ENCODE measurements around the gene GPR137. TPM values are rescaled to one million over a fixed set of nuclear protein-coding genes. Genes with fewer than 3 reads are reported as not detected.
"Not testable (repeated sequence)": the region's sequence is repeated elsewhere in the genome, so short reads cannot be mapped to it uniquely, and the experiment has no call there.

Gene GPR137
- total RNA-seq, 1 donor from 2014 or later, result 52.5 TPM

GRCh38 chr11:64305691-64306562 is 20.3 kb downstream of the GPR137 start:
- Mint-ChIP-seq H3K27ac (ENCODE audit: unreplicated experiment) (peak overlapping the region; percentile 52), H3K4me3 (ENCODE audit: unreplicated experiment) (peak overlapping the region; percentile 91), H3K4me1 (ENCODE audit: low read depth, unreplicated experiment) (peaks cover 4% of the 10 kb centered on the region), H3K9me3 (ENCODE audit: unreplicated experiment) (peaks cover 1% of the 10 kb centered on the region), H3K36me3 (ENCODE audit: unreplicated experiment) (no peaks in the 10 kb centered on the region), H3K27me3 (ENCODE audit: unreplicated experiment) (peaks cover 4% of the 10 kb centered on the region)
- DNase-seq, result peak; percentile 67
- peak; percentile 28 for TF ChIP-seq CTCF (IDR thresholded peaks at IDR 0.05; ENCODE audit: partially characterized antibody, unreplicated experiment)

- no peak for TF ChIP-seq CTCF (IDR thresholded peaks at IDR 0.05; ENCODE audit: partially characterized antibody, unreplicated experiment)
- Mint-ChIP-seq H3K27ac (ENCODE audit: unreplicated experiment) (peak overlapping the region; percentile 52), H3K4me1 (ENCODE audit: low read depth, unreplicated experiment) (peaks cover 4% of the 10 kb centered on the region), H3K9me3 (ENCODE audit: unreplicated experiment) (peaks cover 1% of the 10 kb centered on the region), H3K27me3 (ENCODE audit: unreplicated experiment) (peaks cover 4% of the 10 kb centered on the region), H3K4me3 (ENCODE audit: unreplicated experiment) (peak overlapping the region; percentile 91), H3K36me3 (ENCODE audit: unreplicated experiment) (no peaks in the 10 kb centered on the region)
- no peak for DNase-seq
Observed at GRCh38 chr11:64306563-64306875, 20.9 kb downstream of the GPR137 start.

GRCh38 chr11:64306876-64307622 is 21.4 kb downstream of the GPR137 start:
- H3K27me3 Mint-ChIP-seq (ENCODE audit: unreplicated experiment), result peaks cover 4% of the 10 kb centered on the region
- peaks cover 4% of the 10 kb centered on the region for H3K4me1 Mint-ChIP-seq (ENCODE audit: low read depth, unreplicated experiment)
- peak overlapping the region; percentile 22 for H3K27ac Mint-ChIP-seq (ENCODE audit: unreplicated experiment)
- H3K36me3 Mint-ChIP-seq (ENCODE audit: unreplicated experiment), result no peaks in the 10 kb centered on the region
- DNase-seq, result no peak
- no peak for TF ChIP-seq CTCF (IDR thresholded peaks at IDR 0.05; ENCODE audit: partially characterized antibody, unreplicated experiment)
- H3K4me3 Mint-ChIP-seq (ENCODE audit: unreplicated experiment), result peak overlapping the region; percentile 91
- peaks cover 1% of the 10 kb centered on the region for H3K9me3 Mint-ChIP-seq (ENCODE audit: unreplicated experiment)

GRCh38 chr11:64307795-64308194 is 22.1 kb downstream of the GPR137 start:
- not testable (repeated sequence) for H3K4me1 Mint-ChIP-seq (ENCODE audit: low read depth, unreplicated experiment); H3K27me3 Mint-ChIP-seq (ENCODE audit: unreplicated experiment); H3K36me3 Mint-ChIP-seq (ENCODE audit: unreplicated experiment); H3K9me3 Mint-ChIP-seq (ENCODE audit: unreplicated experiment); DNase-seq
- Mint-ChIP-seq H3K4me3 (ENCODE audit: unreplicated experiment) (peak overlapping the region; percentile 44), H3K27ac (ENCODE audit: unreplicated experiment) (peak overlapping the region; percentile 22)

- peak overlapping the region; percentile 54 for H3K27ac Mint-ChIP-seq (ENCODE audit: unreplicated experiment)
Observed at GRCh38 chr11:64312947-64313346, 27.3 kb downstream of the GPR137 start.

More at GRCh38 chr11:64312947-64313346, 27.3 kb downstream of the GPR137 start:
- H3K9me3 Mint-ChIP-seq (ENCODE audit: unreplicated experiment), result peaks cover 5% of the 10 kb centered on the region
- no peak for DNase-seq
- H3K36me3 Mint-ChIP-seq (ENCODE audit: unreplicated experiment), result no peaks in the 10 kb centered on the region
- H3K27me3 Mint-ChIP-seq (ENCODE audit: unreplicated experiment), result peaks cover 12% of the 10 kb centered on the region
- H3K4me1 Mint-ChIP-seq (ENCODE audit: low read depth, unreplicated experiment), result peaks cover 18% of the 10 kb centered on the region
- no peak for TF ChIP-seq CTCF (IDR thresholded peaks at IDR 0.05; ENCODE audit: partially characterized antibody, unreplicated experiment)
- H3K4me3 Mint-ChIP-seq (ENCODE audit: unreplicated experiment), result peak overlapping the region; percentile 44

All from glutamatergic neuron (in vitro differentiated cells).